ENCODE results near the gene HADHA. TPM values are rescaled to one million over a fixed set of nuclear protein-coding genes. Genes with fewer than 3 reads are reported as not detected.

Gene HADHA
- total and polyA plus RNA-seq, 2 experiments from 2014 or later = 154 to 223 TPM

DNA sequence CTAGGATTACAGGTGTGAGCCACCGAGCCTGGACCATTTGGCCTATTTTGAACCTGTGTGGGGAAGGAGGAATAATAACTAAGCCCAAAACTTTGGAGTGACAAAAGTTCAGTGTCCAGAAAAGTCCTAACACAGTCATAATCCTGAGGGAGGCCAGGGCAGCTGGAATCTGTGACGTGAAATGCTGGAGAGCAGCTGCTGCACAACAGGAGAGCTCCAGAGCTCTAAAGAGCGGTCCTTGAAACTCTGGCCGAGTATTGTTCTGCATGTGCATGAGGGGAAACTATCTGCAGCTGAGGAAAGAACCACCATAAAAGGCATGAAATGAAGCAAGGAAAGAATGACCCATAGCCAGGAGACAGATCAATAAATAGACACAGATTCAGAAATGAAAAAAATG, 27.8 kb downstream of the HADHA start:
- no peak for DNase-seq (ENCODE audit: low read depth in 1 of 2, low spot score in 1 of 2)
- TF ChIP-seq, protein P1, sequence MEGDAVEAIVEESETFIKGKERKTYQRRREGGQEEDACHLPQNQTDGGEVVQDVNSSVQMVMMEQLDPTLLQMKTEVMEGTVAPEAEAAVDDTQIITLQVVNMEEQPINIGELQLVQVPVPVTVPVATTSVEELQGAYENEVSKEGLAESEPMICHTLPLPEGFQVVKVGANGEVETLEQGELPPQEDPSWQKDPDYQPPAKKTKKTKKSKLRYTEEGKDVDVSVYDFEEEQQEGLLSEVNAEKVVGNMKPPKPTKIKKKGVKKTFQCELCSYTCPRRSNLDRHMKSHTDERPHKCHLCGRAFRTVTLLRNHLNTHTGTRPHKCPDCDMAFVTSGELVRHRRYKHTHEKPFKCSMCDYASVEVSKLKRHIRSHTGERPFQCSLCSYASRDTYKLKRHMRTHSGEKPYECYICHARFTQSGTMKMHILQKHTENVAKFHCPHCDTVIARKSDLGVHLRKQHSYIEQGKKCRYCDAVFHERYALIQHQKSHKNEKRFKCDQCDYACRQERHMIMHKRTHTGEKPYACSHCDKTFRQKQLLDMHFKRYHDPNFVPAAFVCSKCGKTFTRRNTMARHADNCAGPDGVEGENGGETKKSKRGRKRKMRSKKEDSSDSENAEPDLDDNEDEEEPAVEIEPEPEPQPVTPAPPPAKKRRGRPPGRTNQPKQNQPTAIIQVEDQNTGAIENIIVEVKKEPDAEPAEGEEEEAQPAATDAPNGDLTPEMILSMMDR (IDR thresholded peaks at IDR 0.05; ENCODE audit: low read depth, low read length) = no peak
- Histone ChIP-seq H3K36me3 (peaks cover 30% of the 10 kb centered on the region), H3K27me3 (no peaks in the 10 kb centered on the region), H3K4me1 (ENCODE audit: low read depth) (no peaks in the 10 kb centered on the region), H3K27ac (no peak overlapping the region), H3K9me3 (ENCODE audit: low read depth) (no peaks in the 10 kb centered on the region), H3K4me3 (no peak overlapping the region)

DNA sequence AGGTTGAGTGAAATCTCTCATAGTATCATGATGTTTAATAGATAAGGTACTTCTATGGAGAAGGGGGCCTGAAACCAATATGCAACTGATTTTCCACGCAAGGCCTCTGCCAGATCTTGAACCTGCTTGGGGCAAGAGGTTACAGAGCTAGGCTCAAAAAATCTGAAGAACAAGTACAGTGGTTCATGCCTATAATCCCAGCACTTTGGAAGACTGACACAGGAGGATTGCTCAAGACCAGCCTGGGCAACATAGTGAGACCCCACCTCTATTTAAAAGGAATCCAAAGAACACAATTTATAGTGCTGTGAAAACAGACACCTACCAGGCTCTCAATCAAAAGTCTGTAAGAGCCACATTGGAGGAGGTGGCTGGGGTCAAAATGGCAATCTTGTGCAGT, 28.6 kb downstream of the HADHA start:
- Histone ChIP-seq H3K27me3 (no peaks in the 10 kb centered on the region), H3K4me1 (ENCODE audit: low read depth) (no peaks in the 10 kb centered on the region), H3K4me3 (no peak overlapping the region), H3K27ac (no peak overlapping the region), H3K36me3 (peaks cover 35% of the 10 kb centered on the region), H3K9me3 (ENCODE audit: low read depth) (no peaks in the 10 kb centered on the region)
- TF ChIP-seq, protein P1 (IDR thresholded peaks at IDR 0.05; ENCODE audit: low read depth, low read length) = no peak
- no peak for DNase-seq (ENCODE audit: low read depth in 1 of 2, low spot score in 1 of 2)

DNA sequence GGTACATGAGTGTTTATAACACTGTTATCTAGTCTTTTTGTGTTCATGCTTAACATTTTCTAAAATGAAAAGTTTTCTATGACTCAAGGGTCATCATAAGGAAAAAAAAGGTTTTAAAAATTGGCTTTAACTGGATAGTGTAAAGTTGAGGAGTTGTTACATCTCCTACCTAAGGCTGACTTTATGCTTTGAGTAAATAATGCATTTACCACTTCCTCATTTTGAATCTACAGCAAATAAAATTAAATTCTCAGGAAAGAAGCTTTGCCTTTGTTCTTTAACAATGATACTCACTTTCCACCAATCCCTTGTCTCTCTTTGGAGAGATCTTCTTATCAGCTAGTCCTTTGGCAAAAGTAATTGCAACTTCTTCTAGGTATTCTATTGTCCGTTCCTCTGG, 29.7 kb downstream of the HADHA start:
- TF ChIP-seq, protein P1 (IDR thresholded peaks at IDR 0.05; ENCODE audit: low read depth, low read length) = no peak
- Histone ChIP-seq H3K9me3 (ENCODE audit: low read depth) (no peaks in the 10 kb centered on the region), H3K36me3 (peaks cover 40% of the 10 kb centered on the region), H3K27me3 (no peaks in the 10 kb centered on the region), H3K4me3 (no peak overlapping the region), H3K27ac (no peak overlapping the region), H3K4me1 (ENCODE audit: low read depth) (no peaks in the 10 kb centered on the region)
- no peak for DNase-seq (ENCODE audit: low read depth in 1 of 2, low spot score in 1 of 2)

DNA sequence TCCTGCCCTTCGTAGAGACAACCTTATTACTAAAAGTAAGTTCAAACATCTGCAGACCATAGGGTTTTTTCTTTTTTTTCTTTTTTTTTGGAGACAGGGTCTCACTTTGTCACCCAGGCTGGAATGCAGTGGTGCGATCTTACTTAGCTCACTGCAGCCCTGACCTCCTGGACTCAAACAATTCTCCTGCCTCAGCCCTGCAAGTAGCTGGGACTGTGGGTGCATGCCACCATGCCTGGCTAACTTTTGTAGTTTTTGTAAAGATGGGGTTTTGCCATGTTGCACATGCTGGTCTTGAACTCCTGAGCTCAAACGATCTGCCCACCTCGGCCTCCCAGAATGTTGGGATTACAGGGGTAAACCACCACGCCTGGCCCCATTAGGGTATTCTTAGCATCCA, 32.4 kb downstream of the HADHA start:
- no peaks in the 10 kb centered on the region for H3K27me3 ChIP-seq
- H3K4me1 ChIP-seq (ENCODE audit: low read depth) = no peaks in the 10 kb centered on the region
- DNase-seq (ENCODE audit: low read depth in 1 of 2, low spot score in 1 of 2) = no peak
- no peaks in the 10 kb centered on the region for H3K9me3 ChIP-seq (ENCODE audit: low read depth)
- H3K27ac ChIP-seq = no peak overlapping the region
- no peak overlapping the region for H3K4me3 ChIP-seq
- peaks cover 57% of the 10 kb centered on the region for H3K36me3 ChIP-seq
- TF ChIP-seq, protein P1 (IDR thresholded peaks at IDR 0.05; ENCODE audit: low read depth, low read length) = no peak

DNA sequence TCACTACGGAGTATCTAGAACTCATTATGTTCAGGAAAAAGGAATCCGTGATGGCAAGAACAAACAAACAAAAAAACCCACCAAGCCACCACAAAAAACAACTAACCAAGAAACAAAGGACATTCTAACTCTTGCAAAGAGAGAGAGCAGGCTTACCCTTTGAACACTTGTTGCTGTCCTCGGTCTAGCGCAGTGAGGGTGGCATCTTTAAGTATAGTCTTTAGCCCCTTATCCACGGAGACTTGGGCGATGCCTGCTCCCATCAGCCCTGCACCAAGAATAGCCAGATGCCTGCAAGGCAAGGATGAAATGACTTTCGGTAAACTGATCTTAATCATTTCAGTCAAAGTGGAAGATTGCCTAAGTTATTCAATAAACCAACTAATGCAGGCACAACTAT, 40.5 kb downstream of the HADHA start:
- Histone ChIP-seq H3K27ac (no peak overlapping the region), H3K4me1 (ENCODE audit: low read depth) (no peaks in the 10 kb centered on the region), H3K9me3 (ENCODE audit: low read depth) (no peaks in the 10 kb centered on the region), H3K36me3 (peaks cover 43% of the 10 kb centered on the region), H3K27me3 (no peaks in the 10 kb centered on the region), H3K4me3 (no peak overlapping the region)
- no peak for DNase-seq (ENCODE audit: low read depth in 1 of 2, low spot score in 1 of 2)
- TF ChIP-seq, protein P1 (IDR thresholded peaks at IDR 0.05; ENCODE audit: low read depth, low read length) = no peak

DNA sequence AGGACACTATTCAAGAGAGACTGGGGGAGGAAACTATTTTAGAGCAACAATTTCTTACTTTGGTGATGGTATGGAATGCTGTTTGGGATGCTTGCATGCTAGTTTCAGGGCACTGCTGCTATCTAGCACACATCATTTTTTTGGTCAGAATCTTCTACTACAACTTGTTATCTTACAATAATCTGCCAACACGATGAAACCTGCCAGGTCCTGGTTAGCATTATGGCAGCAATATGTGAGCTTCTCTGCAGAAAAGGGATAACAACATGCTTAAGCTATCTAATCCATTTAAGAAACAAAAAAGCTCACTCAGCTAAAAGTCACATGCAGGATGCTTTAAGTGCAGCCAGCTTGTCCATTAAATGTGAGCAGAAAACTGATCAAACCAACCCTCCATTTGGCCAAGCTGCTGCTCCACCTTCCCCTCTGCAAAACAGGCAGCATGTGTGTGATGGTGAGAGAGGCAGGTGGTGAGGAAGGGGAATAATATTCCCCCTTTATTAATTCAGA, 41.4 kb downstream of the HADHA start:
- Histone ChIP-seq H3K4me3 (no peak overlapping the region), H3K36me3 (peaks cover 38% of the 10 kb centered on the region), H3K27ac (no peak overlapping the region), H3K27me3 (no peaks in the 10 kb centered on the region), H3K9me3 (ENCODE audit: low read depth) (no peaks in the 10 kb centered on the region), H3K4me1 (ENCODE audit: low read depth) (no peaks in the 10 kb centered on the region)
- no peak for DNase-seq (ENCODE audit: low read depth in 1 of 2, low spot score in 1 of 2)
- TF ChIP-seq, protein P1 (IDR thresholded peaks at IDR 0.05; ENCODE audit: low read depth, low read length) = no peak
